Measurements from ENCODE around the gene ADCY1. TPM values are rescaled to one million over a fixed set of nuclear protein-coding genes. Genes with fewer than 3 reads are reported as not detected.

ADCY1 gene
- total RNA-seq, 2 experiments from 2014 or later = 0.25 to 0.32 TPM

- POLR2A ChIA-PET = no interaction called here
Observed at GRCh38 chr7:45662540-45663166, 88.5 kb downstream of the ADCY1 start.

GRCh38 chr7:45663167-45663921 is 89.2 kb downstream of the ADCY1 start:
- ChIA-PET CTCF (interaction anchor here (0.6 to 1.4 kb wide), 2 partner anchors 10 to 188 kb away, joined by 3 read pairs; no protein-coding TSS in a partner anchor), POLR2A (no interaction called here)

More at GRCh38 chr7:45662540-45663166, 88.5 kb downstream of the ADCY1 start:
- CTCF ChIA-PET = interaction anchor here (1.4 kb wide), 1 partner anchor 9 kb away, joined by 3 read pairs; no protein-coding TSS in a partner anchor

GRCh38 chr7:45663965-45664633 is 89.9 kb downstream of the ADCY1 start:
- CTCF ChIA-PET = interaction anchor here (0.6 kb wide), 1 partner anchor 188 kb away, joined by 3 read pairs; no protein-coding TSS in a partner anchor
- POLR2A ChIA-PET = no interaction called here

GRCh38 chr7:45665172-45665571 is 91.0 kb downstream of the ADCY1 start:
- CTCF ChIA-PET = no interaction called here
- POLR2A ChIA-PET = no interaction called here

- CTCF ChIA-PET = no interaction called here
- POLR2A ChIA-PET = no interaction called here
Observed at GRCh38 chr7:45670227-45670626, 96.1 kb downstream of the ADCY1 start.

GRCh38 chr7:45670717-45671116 is 96.5 kb downstream of the ADCY1 start:
- ChIA-PET POLR2A (no interaction called here), CTCF (no interaction called here)

- ChIA-PET POLR2A (no interaction called here), CTCF (no interaction called here)
Observed at GRCh38 chr7:45677311-45677900, 103.2 kb downstream of the ADCY1 start.

- POLR2A ChIA-PET = no interaction called here
Observed at GRCh38 chr7:45679516-45679915, 105.3 kb downstream of the ADCY1 start.

GRCh38 chr7:45680776-45681175 is 106.6 kb downstream of the ADCY1 start:
- CTCF ChIA-PET = no interaction called here

More at GRCh38 chr7:45679516-45679915, 105.3 kb downstream of the ADCY1 start:
- CTCF ChIA-PET = no interaction called here

GRCh38 chr7:45681596-45682357 is 107.6 kb downstream of the ADCY1 start:
- ChIA-PET CTCF (no interaction called here), POLR2A (no interaction called here)

More at GRCh38 chr7:45680776-45681175, 106.6 kb downstream of the ADCY1 start:
- POLR2A ChIA-PET = no interaction called here

GRCh38 chr7:45682358-45682735 is 108.2 kb downstream of the ADCY1 start:
- ChIA-PET CTCF (no interaction called here), POLR2A (no interaction called here)

- POLR2A ChIA-PET = no interaction called here
- CTCF ChIA-PET = no interaction called here
Observed at GRCh38 chr7:45682836-45683555, 108.8 kb downstream of the ADCY1 start.

- POLR2A ChIA-PET = no interaction called here
- CTCF ChIA-PET = no interaction called here
Observed at GRCh38 chr7:45683556-45684148, 109.5 kb downstream of the ADCY1 start.

GRCh38 chr7:45684910-45685618 is 110.9 kb downstream of the ADCY1 start:
- ChIA-PET CTCF (no interaction called here), POLR2A (no interaction called here)

- CTCF ChIA-PET = no interaction called here
- POLR2A ChIA-PET = no interaction called here
Observed at GRCh38 chr7:45685619-45686240, 111.6 kb downstream of the ADCY1 start.

- POLR2A ChIA-PET = no interaction called here
- CTCF ChIA-PET = no interaction called here
Observed at GRCh38 chr7:45686441-45687184, 112.4 kb downstream of the ADCY1 start.

GRCh38 chr7:45687185-45687560 is 113.0 kb downstream of the ADCY1 start:
- ChIA-PET POLR2A (no interaction called here), CTCF (no interaction called here)

Measured in activated CD8-positive, alpha-beta memory T cell treated with anti-CD3 and anti-CD28 coated beads for 36 hours (primary cell).